Right lobe of liver (tissue), 6 donors: ENCODE data around the gene CNOT2. TPM values are rescaled to one million over a fixed set of nuclear protein-coding genes. Genes with fewer than 3 reads are reported as not detected.

Experiments
- ATAC-seq, 4 donors: fragments of 200-7000 bp; cut with Tn5 transposase; one replicate each; pipeline ENCODE4 v1.9.1; 2020; ENCODE audit warnings: mild to moderate bottlenecking in 4 of 4, moderate library complexity in 4 of 4
- DNase-seq, 3 donors: peaks; one replicate each; pipeline ENCODE4 v3.0.0-alpha.2; 2020
- H3K27ac ChIP-seq, 3 donors: fragments of 200-600 bp; one replicate each; pipeline ENCODE4 v1.8.0; 2022
- H3K27me3 ChIP-seq, 2 donors: fragments of 200-600 bp; one replicate each; pipeline ENCODE4 v1.8.0; 2022
- H3K36me3 ChIP-seq, 4 donors: fragments of 200-600 bp; sonication (generic) in 1 of 4; one replicate each; pipeline versions ENCODE4 v1.5.1 to v1.8.0; 2017 to 2022; ENCODE audit warnings: control low read depth in 1 of 4
- H3K4me1 ChIP-seq, 4 donors: fragments of 200-600 bp; sonication (generic) in 1 of 4; one replicate each; pipeline versions ENCODE4 v1.5.1 to v1.8.0; 2017 to 2022; ENCODE audit warnings: control low read depth in 1 of 4
- H3K4me3 ChIP-seq, 3 donors: fragments of 200-600 bp; one replicate each; pipeline ENCODE4 v1.8.0; 2022
- H3K9me3 ChIP-seq, 4 donors: fragments of 200-600 bp; sonication (generic) in 1 of 4; one replicate each; pipeline versions ENCODE4 v1.5.1 to v1.8.0; 2017 to 2022; ENCODE audit warnings: control low read depth in 1 of 4
- CTCF ChIP-seq, 4 donors: fragments of 200-600 bp in 3 of 4; fragments of 450-650 bp in 1 of 4; IDR thresholded peaks; one replicate each; pipeline versions ENCODE4 v1.5.1 to v1.8.0; 2016 to 2022; ENCODE audit warnings: antibody characterized with exemption in 4 of 4, mild to moderate bottlenecking in 2 of 4
- POLR2A ChIP-seq: fragments of 450-650 bp; IDR thresholded peaks from one replicate; pipeline ENCODE4 v1.6.1; 2017; ENCODE audit warnings: antibody characterized with exemption, mild to moderate bottlenecking
- WGBS: methylation state at CpG from one replicate; pipeline ENCODE4 v1.1.6; 2018; ENCODE audit warnings: low coverage, low lambda C conversion rate; ENCODE audit not compliant: insufficient coverage; ENCODE audit errors: missing lambda C conversion rate; 5-methylcytosine and 5-hydroxymethylcytosine counted together
- intact Hi-C, 2 donors: fragments of 100-400 bp; cut with DNase I; formaldehyde crosslinking; loops; one replicate each; pipeline versions ENCODE4 v1.11.2 to v1.14.1; 2022
- total RNA-seq, 6 experiments: library from RNA; depleted of rRNA in 2 of 6; stranded (reverse); fragments of >200 nt in 2 of 6; fragmentation: NEBNext Ultra II Directional in 3 of 6; extraction: Animal tissue kit (Norgen Biotek cat#: 25700) in 3 of 6; gene quantifications; one replicate each; pipeline versions ENCODE4 v1.1.0 to v1.2.4, GENCODE V29; 2016 to 2023
- donor health status: DM: no; HTN: yes; CAD: no.
- donor health status: DM: no; HTN: no; CAD: no.
- donor health status: DM: no; HTN: no; CAD: no.
- donor health status: DM: no; HTN: yes; CAD: no.
- donor health status: DM: no; HTN: yes; CAD: no.

The CNOT2 gene
- total RNA-seq, 6 experiments from 2014 or later: 24.6 to 65.9 (median 35.4) TPM

GRCh38 chr12:70267550-70267949 is 24.3 kb downstream of the CNOT2 start:
- H3K36me3 ChIP-seq: no peaks in the 10 kb centered on the region
- intact Hi-C loops: no loop called here
- ATAC-seq: no peak
- WGBS: 64% methylated on average over 1 of the region's 1 CpG
- no peaks in the 10 kb centered on the region for H3K9me3 ChIP-seq
- TF ChIP-seq POLR2A: no peak
- H3K27ac ChIP-seq: no peak overlapping the region
- no peak for DNase-seq
- no peak overlapping the region for H3K4me3 ChIP-seq
- no peaks in the 10 kb centered on the region for H3K27me3 ChIP-seq
- H3K4me1 ChIP-seq: peaks cover 0 to 31% (median 10%) of the 10 kb centered on the region in 4 donors

GRCh38 chr12:70268972-70269371 is 25.7 kb downstream of the CNOT2 start:
- H3K9me3 ChIP-seq: no peaks in the 10 kb centered on the region
- H3K4me3 ChIP-seq: no peak overlapping the region
- no peak for TF ChIP-seq POLR2A
- no peak for TF ChIP-seq CTCF (IDR thresholded peaks at IDR 0.05)
- H3K4me1 ChIP-seq: peaks cover 0 to 34% (median 10%) of the 10 kb centered on the region in 4 donors
- whole genome bisulfite sequencing: 72% methylated on average over 2 of the region's 2 CpGs
- ATAC-seq (no peak), DNase-seq (no peak)
- no peaks in the 10 kb centered on the region for H3K27me3 ChIP-seq
- no peak overlapping the region for H3K27ac ChIP-seq
- intact Hi-C loops: no loop called here
- no peaks in the 10 kb centered on the region for H3K36me3 ChIP-seq

GRCh38 chr12:70270108-70270507 is 26.9 kb downstream of the CNOT2 start:
- peaks cover 0 to 34% (median 10%) of the 10 kb centered on the region in 4 donors for H3K4me1 ChIP-seq
- H3K4me3 ChIP-seq: no peak overlapping the region
- TF ChIP-seq POLR2A: no peak
- no peak for TF ChIP-seq CTCF (IDR thresholded peaks at IDR 0.05)
- intact Hi-C loops: no loop called here
- ATAC-seq (peak in 3 of 4 donors; percentile 42 to 58 (median 53)), DNase-seq (no peak)
- no peaks in the 10 kb centered on the region for H3K9me3 ChIP-seq
- 14% methylated on average over 1 of the region's 1 CpG for WGBS
- peak overlapping the region in 1 of 3 donors; percentile 61 for H3K27ac ChIP-seq
- no peaks in the 10 kb centered on the region for H3K36me3 ChIP-seq
- no peaks in the 10 kb centered on the region for H3K27me3 ChIP-seq

- Histone ChIP-seq H3K9me3 (no peaks in the 10 kb centered on the region), H3K4me3 (no peak overlapping the region), H3K27me3 (no peaks in the 10 kb centered on the region), H3K36me3 (no peaks in the 10 kb centered on the region), H3K4me1 (peaks cover 0 to 34% (median 10%) of the 10 kb centered on the region in 4 donors), H3K27ac (peak overlapping the region in 1 of 3 donors; percentile 61)
- ATAC-seq: peak; percentile 80 to 93 (median 85)
- no peak for DNase-seq
- TF ChIP-seq CTCF (IDR thresholded peaks at IDR 0.05): no peak
- TF ChIP-seq POLR2A: no peak
- intact Hi-C loops: no loop called here
Measured at GRCh38 chr12:70271025-70271424, 27.8 kb downstream of the CNOT2 start.

- no peaks in the 10 kb centered on the region for H3K36me3 ChIP-seq
- TF ChIP-seq CTCF (IDR thresholded peaks at IDR 0.05): no peak
- TF ChIP-seq POLR2A: no peak
- H3K4me1 ChIP-seq: peaks cover 0 to 34% (median 10%) of the 10 kb centered on the region in 4 donors
- H3K4me3 ChIP-seq: no peak overlapping the region
- no peak overlapping the region for H3K27ac ChIP-seq
- DNase-seq (no peak), ATAC-seq (no peak)
- no peaks in the 10 kb centered on the region for H3K27me3 ChIP-seq
- WGBS: 82% methylated on average over 3 of the region's 3 CpGs
- intact Hi-C loops: no loop called here
- no peaks in the 10 kb centered on the region for H3K9me3 ChIP-seq
Measured at GRCh38 chr12:70272510-70272909, 29.3 kb downstream of the CNOT2 start.
